Esophagus (tissue), 2 donors: Measurements from ENCODE around the gene PDE6C. TPM values are rescaled to one million over a fixed set of nuclear protein-coding genes. Genes with fewer than 3 reads are reported as not detected.

Experiments
- H3K27ac ChIP-seq, 2 donors: one replicate each; pipeline ENCODE4 v1.5.1; 2013; ENCODE audit warnings: low read depth in 2 of 2, mild to moderate bottlenecking in 2 of 2, inconsistent platforms in 1 of 2, low read length in 1 of 2, moderate library complexity in 1 of 2
- H3K27me3 ChIP-seq, 2 donors: one replicate each; pipeline ENCODE4 v1.6.1; 2013; ENCODE audit warnings: low read length in 2 of 2, control low read depth in 1 of 2, mild to moderate bottlenecking in 1 of 2; ENCODE audit not compliant: insufficient read depth in 2 of 2, control insufficient read depth in 1 of 2
- H3K36me3 ChIP-seq, 2 donors: one replicate each; pipeline ENCODE4 v1.6.1; 2013; ENCODE audit warnings: low read length in 1 of 2; ENCODE audit not compliant: control insufficient read depth in 2 of 2, insufficient read depth in 2 of 2
- H3K4me1 ChIP-seq, 2 donors: one replicate each; pipeline ENCODE4 v1.6.1; 2013; ENCODE audit warnings: low read length in 1 of 2; ENCODE audit not compliant: control insufficient read depth in 2 of 2, insufficient read depth in 2 of 2
- H3K4me3 ChIP-seq, 2 donors: one replicate each; pipeline ENCODE4 v1.5.1; 2013; ENCODE audit warnings: low read length in 2 of 2, mild to moderate bottlenecking in 2 of 2, low read depth in 1 of 2, moderate library complexity in 1 of 2
- H3K9me3 ChIP-seq, 2 donors: one replicate each; pipeline ENCODE4 v1.6.1; 2013; ENCODE audit warnings: mild to moderate bottlenecking in 2 of 2, low read depth in 1 of 2, low read length in 1 of 2, moderate library complexity in 1 of 2; ENCODE audit not compliant: control insufficient read depth in 2 of 2, insufficient read depth in 1 of 2
- WGBS, 2 donors: extraction: QIAGEN DNeasy Blood & Tissue Kit; methylation state at CpG; one replicate each; pipeline ENCODE4 v1.1.7; 2013; 5-methylcytosine and 5-hydroxymethylcytosine counted together
- polyA plus RNA-seq, 2 donors: library from polyadenylated mRNA; stranded (reverse); fragments of 200-250 nt; gene quantifications; one replicate each; pipeline ENCODE4 v1.2.3, GENCODE V29; 2013
- donor health status: healthy with polysubstance abuse.
- donor health status: Bipolar disorder and iron deficiency.

PDE6C gene
- not detected for polyA plus RNA-seq

DNA sequence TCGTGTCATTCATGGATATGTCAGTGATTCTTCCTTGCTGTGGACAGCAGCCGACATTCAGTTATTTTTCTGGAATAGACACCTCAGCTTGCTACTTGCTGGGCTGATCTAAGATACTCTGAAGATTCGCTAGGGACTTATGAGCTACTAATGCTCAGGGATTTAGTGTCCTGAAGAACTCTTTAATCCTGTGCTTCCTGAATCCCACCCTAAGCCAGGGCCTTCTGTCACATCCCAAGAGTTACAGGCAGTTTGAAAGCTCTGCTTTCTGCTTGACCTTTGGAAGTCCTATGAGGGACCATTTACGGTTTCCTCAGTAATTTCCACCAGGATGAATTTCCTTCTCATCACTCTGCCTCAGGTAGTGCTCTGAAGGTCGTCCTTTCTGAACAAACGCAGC, at the start of gene PDE6C:
Gene PDE6C, plus strand, starts transcription at position 227 of the 400 bp plus-strand sequence. CDS start 189 bp downstream, outside the sequence.
- Histone ChIP-seq H3K27ac (no peak within 1 kb of the TSS), H3K4me3 (no peak within 1 kb of the TSS), H3K4me1 (no peaks in the 10 kb centered on the region), H3K9me3 (peaks cover 0 to 3% of the 10 kb centered on the region in 2 donors), H3K36me3 (no peaks in the 10 kb centered on the region), H3K27me3 (no peaks in the 10 kb centered on the region)
- 79 to 81% methylated on average over 6 of the region's 6 CpGs for WGBS, 2 donors

GRCh38 chr10:93565446-93565845, 46.9 kb upstream of the PDE6C start:
- Histone ChIP-seq H3K9me3 (no peaks in the 10 kb centered on the region), H3K36me3 (no peaks in the 10 kb centered on the region), H3K4me1 (peaks cover 0 to 7% of the 10 kb centered on the region in 2 donors), H3K4me3 (no peak overlapping the region), H3K27me3 (peaks cover 12 to 14% of the 10 kb centered on the region in 2 donors), H3K27ac (no peak overlapping the region)
- WGBS, 2 donors: 67 to 77% methylated on average over 3 of the region's 3 CpGs

DNA sequence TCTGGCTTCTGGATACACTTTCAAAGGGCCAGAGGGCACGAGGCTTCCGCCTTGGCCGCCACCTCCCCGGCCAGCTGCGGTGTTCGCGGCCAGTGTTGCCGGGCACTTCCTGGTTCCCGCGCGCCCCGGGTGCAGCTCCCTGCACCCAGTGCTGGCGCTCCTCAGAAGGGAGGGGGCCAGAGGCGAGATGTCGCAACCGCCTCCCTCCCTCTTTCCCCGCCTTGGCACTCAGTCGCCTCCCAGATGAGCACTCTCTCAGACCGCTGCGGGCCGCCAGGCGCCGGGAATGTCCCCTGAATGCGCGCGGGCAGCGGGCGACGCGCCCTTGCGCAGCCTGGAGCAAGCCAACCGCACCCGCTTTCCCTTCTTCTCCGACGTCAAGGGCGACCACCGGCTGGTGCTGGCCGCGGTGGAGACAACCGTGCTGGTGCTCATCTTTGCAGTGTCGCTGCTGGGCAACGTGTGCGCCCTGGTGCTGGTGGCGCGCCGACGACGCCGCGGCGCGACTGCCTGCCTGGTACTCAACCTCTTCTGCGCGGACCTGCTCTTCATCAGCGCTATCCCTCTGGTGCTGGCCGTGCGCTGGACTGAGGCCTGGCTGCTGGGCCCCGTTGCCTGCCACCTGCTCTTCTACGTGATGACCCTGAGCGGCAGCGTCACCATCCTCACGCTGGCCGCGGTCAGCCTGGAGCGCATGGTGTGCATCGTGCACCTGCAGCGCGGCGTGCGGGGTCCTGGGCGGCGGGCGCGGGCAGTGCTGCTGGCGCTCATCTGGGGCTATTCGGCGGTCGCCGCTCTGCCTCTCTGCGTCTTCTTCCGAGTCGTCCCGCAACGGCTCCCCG, 45.7 kb upstream of the PDE6C start, which contains the start of gene FFAR4:
Gene FFAR4, plus strand, starts transcription at position 231 of the 842 bp plus-strand sequence. Its CDS starts 56 bp downstream, at position 287.
- peak within 1 kb of the TSS; percentile 16 to 30 for H3K4me3 ChIP-seq
- H3K9me3 ChIP-seq: no peaks in the 10 kb centered on the region
- peaks cover 8 to 14% of the 10 kb centered on the region in 2 donors for H3K27me3 ChIP-seq
- no peaks in the 10 kb centered on the region for H3K36me3 ChIP-seq
- H3K27ac ChIP-seq: no peak within 1 kb of the TSS
- WGBS, 2 donors: 2 to 3% methylated on average over 85 of the region's 85 CpGs
- H3K4me1 ChIP-seq: peaks cover 0 to 7% of the 10 kb centered on the region in 2 donors

GRCh38 chr10:93567277-93568104, 44.8 kb upstream of the PDE6C start:
- Histone ChIP-seq H3K4me1 (peaks cover under 1 to 7% of the 10 kb centered on the region in 2 donors), H3K36me3 (no peaks in the 10 kb centered on the region), H3K4me3 (no peak overlapping the region), H3K27ac (no peak overlapping the region), H3K27me3 (peaks cover 8 to 14% of the 10 kb centered on the region in 2 donors), H3K9me3 (no peaks in the 10 kb centered on the region)
- WGBS, 2 donors: 15 to 17% methylated on average over 33 of the region's 33 CpGs

- 10 to 20% methylated on average over 21 of the region's 21 CpGs for WGBS, 2 donors
- peaks cover 2 to 7% of the 10 kb centered on the region in 2 donors for H3K4me1 ChIP-seq
- no peaks in the 10 kb centered on the region for H3K9me3 ChIP-seq
- no peak overlapping the region for H3K4me3 ChIP-seq
- no peaks in the 10 kb centered on the region for H3K36me3 ChIP-seq
- peaks cover 8 to 14% of the 10 kb centered on the region in 2 donors for H3K27me3 ChIP-seq
- no peak overlapping the region for H3K27ac ChIP-seq
Measured at GRCh38 chr10:93568105-93568390, 44.3 kb upstream of the PDE6C start.

- 62 to 77% methylated on average over 3 of the region's 3 CpGs for WGBS, 2 donors
- H3K27me3 ChIP-seq: peaks cover 8 to 14% of the 10 kb centered on the region in 2 donors
- no peak overlapping the region for H3K27ac ChIP-seq
- H3K4me1 ChIP-seq: peaks cover 2 to 7% of the 10 kb centered on the region in 2 donors
- H3K9me3 ChIP-seq: no peaks in the 10 kb centered on the region
- no peaks in the 10 kb centered on the region for H3K36me3 ChIP-seq
- H3K4me3 ChIP-seq: no peak overlapping the region
Measured at GRCh38 chr10:93570383-93570782, 42.0 kb upstream of the PDE6C start.

DNA sequence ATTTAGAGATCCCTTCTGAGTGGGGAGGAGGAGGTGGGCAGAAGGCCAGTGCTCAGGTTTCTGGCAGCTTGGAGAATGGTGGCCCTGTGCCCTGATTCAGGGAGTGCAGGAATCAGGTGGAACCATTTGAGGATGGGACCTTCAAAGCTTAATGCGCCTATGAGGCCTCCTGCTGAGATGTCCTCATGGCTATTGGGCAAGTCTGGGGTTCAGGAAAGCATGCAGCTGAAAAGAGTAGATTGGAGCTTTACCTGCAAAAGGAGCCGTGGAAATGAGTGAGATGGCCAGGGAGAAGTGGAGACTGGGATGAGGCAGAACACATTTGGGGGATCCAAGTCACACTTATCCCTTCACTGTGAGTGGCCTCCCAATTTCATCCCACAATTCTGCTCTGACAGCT, 39.7 kb upstream of the PDE6C start:
- H3K9me3 ChIP-seq: no peaks in the 10 kb centered on the region
- no peaks in the 10 kb centered on the region for H3K36me3 ChIP-seq
- peaks cover 0 to 2% of the 10 kb centered on the region in 2 donors for H3K4me1 ChIP-seq
- peaks cover 2 to 3% of the 10 kb centered on the region in 2 donors for H3K27me3 ChIP-seq
- H3K27ac ChIP-seq: no peak overlapping the region
- 89 to 91% methylated on average over 2 of the region's 2 CpGs for WGBS, 2 donors
- H3K4me3 ChIP-seq: no peak overlapping the region

DNA sequence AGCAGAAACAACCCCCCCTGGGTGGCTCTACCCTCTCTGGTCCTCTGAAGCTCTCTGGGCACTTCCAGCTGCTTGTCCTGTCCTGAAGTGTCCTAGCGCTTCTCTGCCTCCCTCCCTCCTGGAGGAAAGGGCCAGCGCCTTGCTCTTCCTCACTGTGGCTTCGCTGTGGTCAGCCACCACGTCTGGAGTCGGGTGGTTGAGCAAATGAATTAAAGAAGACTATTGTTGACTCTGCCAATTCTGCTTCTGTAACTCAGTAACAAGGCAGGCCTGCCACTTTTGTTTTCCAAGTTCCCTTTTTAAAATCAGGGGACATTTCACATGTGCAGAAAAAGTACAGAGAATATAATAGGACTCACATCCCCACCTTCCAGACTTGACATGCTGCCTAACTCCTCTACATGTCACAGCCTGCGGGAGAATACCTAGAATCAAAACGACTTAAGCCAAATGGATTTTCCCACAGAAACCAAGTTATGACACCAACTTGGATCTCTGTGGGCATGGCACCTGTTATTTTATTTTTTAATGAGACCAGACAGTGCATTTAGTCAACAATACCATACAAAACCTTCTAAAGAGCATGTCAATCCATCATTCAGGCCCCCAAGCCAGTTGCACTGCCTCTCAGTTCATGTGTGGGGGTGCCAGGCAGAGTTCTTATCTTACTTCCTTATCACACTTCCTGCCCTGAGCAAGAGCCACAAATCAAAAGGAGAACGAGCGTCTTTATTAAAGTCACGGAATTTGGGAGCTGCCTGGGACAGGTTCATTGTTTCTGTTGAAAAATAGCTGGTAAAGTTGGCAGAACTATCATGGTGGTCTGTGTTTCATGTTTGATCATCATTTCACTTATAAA, 39.1 kb upstream of the PDE6C start:
- no peaks in the 10 kb centered on the region for H3K36me3 ChIP-seq
- no peak overlapping the region for H3K4me3 ChIP-seq
- WGBS, 2 donors: 29 to 32% methylated on average over 10 of the region's 10 CpGs
- no peaks in the 10 kb centered on the region for H3K27me3 ChIP-seq
- no peaks in the 10 kb centered on the region for H3K9me3 ChIP-seq
- H3K27ac ChIP-seq: no peak overlapping the region
- peaks cover 0 to 2% of the 10 kb centered on the region in 2 donors for H3K4me1 ChIP-seq

GRCh38 chr10:93573924-93574323, 38.4 kb upstream of the PDE6C start:
- H3K4me1 ChIP-seq: peaks cover 0 to 2% of the 10 kb centered on the region in 2 donors
- H3K27me3 ChIP-seq: no peaks in the 10 kb centered on the region
- H3K4me3 ChIP-seq: no peak overlapping the region
- 71 to 76% methylated on average over 3 of the region's 3 CpGs for WGBS, 2 donors
- no peak overlapping the region for H3K27ac ChIP-seq
- H3K36me3 ChIP-seq: no peaks in the 10 kb centered on the region
- H3K9me3 ChIP-seq: no peaks in the 10 kb centered on the region
